Measurements from ENCODE around the gene USP16.
A peak's percentile ranks its signal among the peaks of the same experiment; 100 is the strongest.
"Not testable (repeated sequence)": the region's sequence is repeated elsewhere in the genome, so short reads cannot be mapped to it uniquely, and the experiment has no call there.

USP16 gene

GRCh38 chr21:29072873-29073221 lies 48.4 kb downstream of the USP16 start:
- no peaks in the 10 kb centered on the region for H3K9me3 Mint-ChIP-seq
- peak overlapping the region; percentile 99 for H3K27ac Mint-ChIP-seq
- peaks cover 43% of the 10 kb centered on the region for H3K4me1 Mint-ChIP-seq
- DNase-seq (ENCODE audit: low spot score in 2 of 2): no peak
- no peak for ATAC-seq
- H3K4me3 Mint-ChIP-seq: peak overlapping the region; percentile 99
- H3K36me3 Mint-ChIP-seq: peaks cover 27% of the 10 kb centered on the region

- peak; percentile 95 for ATAC-seq
- Mint-ChIP-seq H3K9me3 (no peaks in the 10 kb centered on the region), H3K27ac (peak within 1 kb of the TSS; percentile 99), H3K4me1 (peaks cover 48% of the 10 kb centered on the region), H3K36me3 (peaks cover 32% of the 10 kb centered on the region), H3K4me3 (peak within 1 kb of the TSS; percentile 99)
- peak; percentile 90 to 98 for DNase-seq (ENCODE audit: low spot score in 2 of 2)
Measured at GRCh38 chr21:29073222-29074006, 48.9 kb downstream of the USP16 start, which contains the start of gene CCT8. CCT8 (minus strand) TSS chr21:29073648; CDS start chr21:29073590, 58 bp downstream.

- peak overlapping the region; percentile 99 for H3K4me3 Mint-ChIP-seq
- H3K4me1 Mint-ChIP-seq: peaks cover 54% of the 10 kb centered on the region
- ATAC-seq (peak; percentile 25), DNase-seq (ENCODE audit: low spot score in 2 of 2) (no peak)
- peak overlapping the region; percentile 99 for H3K27ac Mint-ChIP-seq
- H3K36me3 Mint-ChIP-seq: peaks cover 32% of the 10 kb centered on the region
- peaks cover 2% of the 10 kb centered on the region for H3K9me3 Mint-ChIP-seq
Measured at GRCh38 chr21:29074007-29074376, 49.5 kb downstream of the USP16 start.

GRCh38 chr21:29074783-29075182 lies 50.3 kb downstream of the USP16 start:
- peaks cover 2% of the 10 kb centered on the region for H3K9me3 Mint-ChIP-seq
- no peak overlapping the region for H3K27ac Mint-ChIP-seq
- peaks cover 62% of the 10 kb centered on the region for H3K4me1 Mint-ChIP-seq
- peaks cover 32% of the 10 kb centered on the region for H3K36me3 Mint-ChIP-seq
- ATAC-seq (no peak), DNase-seq (ENCODE audit: low spot score in 2 of 2) (no peak)
- H3K4me3 Mint-ChIP-seq: no peak overlapping the region

- peak overlapping the region; percentile 80 for H3K4me3 Mint-ChIP-seq
- DNase-seq (ENCODE audit: low spot score in 2 of 2): no peak
Measured at GRCh38 chr21:29075706-29076466, 51.4 kb downstream of the USP16 start.

GRCh38 chr21:29076731-29077640 lies 52.5 kb downstream of the USP16 start:
- peaks cover 25% of the 10 kb centered on the region for H3K36me3 Mint-ChIP-seq
- ATAC-seq, H3K9me3 Mint-ChIP-seq: not testable (repeated sequence)
- H3K4me1 Mint-ChIP-seq: peaks cover 68% of the 10 kb centered on the region
- peak overlapping the region; percentile 80 for H3K4me3 Mint-ChIP-seq
- DNase-seq (ENCODE audit: low spot score in 2 of 2): peak; percentile 35 to 75
- peak overlapping the region; percentile 94 for H3K27ac Mint-ChIP-seq

More at GRCh38 chr21:29075706-29076466, 51.4 kb downstream of the USP16 start:
- Mint-ChIP-seq H3K27ac (peak overlapping the region; percentile 94), H3K9me3 (peaks cover 2% of the 10 kb centered on the region), H3K36me3 (peaks cover 32% of the 10 kb centered on the region), H3K4me1 (peaks cover 73% of the 10 kb centered on the region)
- no peak for ATAC-seq

- H3K4me3 Mint-ChIP-seq: peak overlapping the region; percentile 80
- no peak for DNase-seq (ENCODE audit: low spot score in 2 of 2)
- H3K36me3 Mint-ChIP-seq: peaks cover 18% of the 10 kb centered on the region
- no peak for ATAC-seq
- peaks cover 2% of the 10 kb centered on the region for H3K9me3 Mint-ChIP-seq
- peak overlapping the region; percentile 94 for H3K27ac Mint-ChIP-seq
- H3K4me1 Mint-ChIP-seq: peaks cover 61% of the 10 kb centered on the region
Measured at GRCh38 chr21:29077651-29078090, 53.2 kb downstream of the USP16 start.

GRCh38 chr21:29078869-29079767 lies 54.6 kb downstream of the USP16 start:
- Mint-ChIP-seq H3K4me3 (peak overlapping the region; percentile 80), H3K9me3 (peaks cover 2% of the 10 kb centered on the region), H3K27ac (peak overlapping the region; percentile 94), H3K4me1 (peaks cover 47% of the 10 kb centered on the region), H3K36me3 (peaks cover 6% of the 10 kb centered on the region)
- peak; percentile 89 for ATAC-seq
- peak in 1 of 2 donors; percentile 65 for DNase-seq (ENCODE audit: low spot score in 2 of 2)

GRCh38 chr21:29080454-29080941 lies 56.0 kb downstream of the USP16 start:
- H3K4me3 Mint-ChIP-seq: peak overlapping the region; percentile 80
- H3K9me3 Mint-ChIP-seq: peaks cover 2% of the 10 kb centered on the region
- peaks cover 6% of the 10 kb centered on the region for H3K36me3 Mint-ChIP-seq
- no peak for DNase-seq (ENCODE audit: low spot score in 2 of 2)
- peak overlapping the region; percentile 94 for H3K27ac Mint-ChIP-seq
- peaks cover 41% of the 10 kb centered on the region for H3K4me1 Mint-ChIP-seq
- no peak for ATAC-seq

- H3K27ac Mint-ChIP-seq: no peak overlapping the region
- ATAC-seq (no peak), DNase-seq (ENCODE audit: low spot score in 2 of 2) (no peak)
- peaks cover 6% of the 10 kb centered on the region for H3K36me3 Mint-ChIP-seq
- peaks cover 37% of the 10 kb centered on the region for H3K4me1 Mint-ChIP-seq
- peaks cover 2% of the 10 kb centered on the region for H3K9me3 Mint-ChIP-seq
- H3K4me3 Mint-ChIP-seq: no peak overlapping the region
Measured at GRCh38 chr21:29082046-29082815, 57.8 kb downstream of the USP16 start.

GRCh38 chr21:29083306-29083705 lies 58.8 kb downstream of the USP16 start:
- Mint-ChIP-seq H3K4me1 (peaks cover 28% of the 10 kb centered on the region), H3K9me3 (peaks cover 2% of the 10 kb centered on the region), H3K4me3 (no peak overlapping the region), H3K36me3 (peaks cover under 1% of the 10 kb centered on the region), H3K27ac (peak overlapping the region; percentile 4)
- ATAC-seq: no peak
- DNase-seq (ENCODE audit: low spot score in 2 of 2): no peak

- Mint-ChIP-seq H3K9me3 (no peaks in the 10 kb centered on the region), H3K27ac (no peak overlapping the region), H3K36me3 (no peaks in the 10 kb centered on the region), H3K4me1 (peaks cover 18% of the 10 kb centered on the region), H3K4me3 (no peak overlapping the region)
- ATAC-seq (no peak), DNase-seq (ENCODE audit: low spot score in 2 of 2) (no peak)
Measured at GRCh38 chr21:29084372-29084771, 59.9 kb downstream of the USP16 start.

GRCh38 chr21:29085106-29085752 lies 60.8 kb downstream of the USP16 start:
- Mint-ChIP-seq H3K9me3 (no peaks in the 10 kb centered on the region), H3K27ac (no peak overlapping the region), H3K36me3 (no peaks in the 10 kb centered on the region), H3K4me1 (peaks cover 9% of the 10 kb centered on the region), H3K4me3 (no peak overlapping the region)
- no peak for DNase-seq (ENCODE audit: low spot score in 2 of 2)
- no peak for ATAC-seq
